ENCODE measurements around the gene MPZL2.

The MPZL2 gene

DNA sequence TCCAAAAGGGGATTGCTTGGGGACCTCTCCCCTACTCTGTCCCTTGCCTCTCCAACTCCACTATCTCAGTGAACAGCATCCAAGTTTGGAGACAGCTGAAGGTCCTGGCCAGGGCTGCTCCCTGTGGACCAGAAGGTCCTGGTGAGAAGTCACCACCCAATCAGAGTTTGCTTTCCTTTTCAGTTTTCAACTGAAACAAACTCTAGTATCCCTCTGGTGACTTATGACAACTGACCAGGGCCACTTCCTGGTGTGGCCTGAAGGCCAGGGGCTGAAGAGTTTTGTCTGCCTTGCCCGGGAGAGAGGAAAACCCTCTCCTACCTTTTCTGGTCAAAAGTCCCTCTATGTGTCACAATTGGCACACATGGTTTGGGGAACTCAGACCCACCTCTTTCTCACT lies 44.4 kb downstream of the MPZL2 start:
- no peak for DNase-seq (ENCODE audit: low read depth in 3 of 3)

DNA sequence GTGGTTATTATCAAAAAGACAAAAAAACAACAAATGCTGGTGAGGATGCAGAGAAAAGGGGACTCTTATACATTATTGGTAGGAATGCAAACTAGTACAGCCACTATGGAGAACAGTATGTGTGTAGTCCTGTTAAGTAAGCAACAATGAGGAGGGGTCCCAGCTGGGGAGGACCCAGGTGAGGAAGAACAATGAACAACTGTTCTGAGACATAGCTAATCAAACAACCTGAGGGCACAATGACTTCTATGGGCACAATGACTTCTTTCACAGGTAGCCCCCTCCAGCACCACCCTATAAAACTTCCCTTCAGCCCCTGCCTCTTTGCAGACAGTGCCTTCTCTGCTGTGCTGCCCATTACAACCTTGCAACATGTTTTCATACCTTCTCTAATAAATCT lies 44.9 kb downstream of the MPZL2 start:
- no peak for DNase-seq (ENCODE audit: low read depth in 3 of 3)

DNA sequence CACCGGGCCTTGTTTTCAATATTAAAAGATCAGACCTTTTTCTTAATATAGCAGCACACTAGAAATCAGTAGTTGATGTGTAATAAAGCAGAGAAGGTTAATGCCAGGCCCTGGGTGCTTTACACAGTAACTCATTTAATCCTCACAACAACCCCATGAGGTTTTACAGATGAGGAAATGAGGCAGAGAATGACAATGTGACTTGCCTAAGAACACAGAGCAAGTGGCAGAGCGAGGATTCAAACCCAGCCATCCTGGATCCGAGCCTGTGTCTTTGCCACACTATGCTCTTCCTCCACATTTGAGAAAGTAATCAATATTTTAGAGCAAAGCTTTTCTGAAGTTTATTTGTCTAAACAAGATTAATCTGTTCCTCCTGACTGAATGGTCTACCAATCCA lies 46.5 kb downstream of the MPZL2 start:
- DNase-seq (ENCODE audit: low read depth in 3 of 3): no peak

DNA sequence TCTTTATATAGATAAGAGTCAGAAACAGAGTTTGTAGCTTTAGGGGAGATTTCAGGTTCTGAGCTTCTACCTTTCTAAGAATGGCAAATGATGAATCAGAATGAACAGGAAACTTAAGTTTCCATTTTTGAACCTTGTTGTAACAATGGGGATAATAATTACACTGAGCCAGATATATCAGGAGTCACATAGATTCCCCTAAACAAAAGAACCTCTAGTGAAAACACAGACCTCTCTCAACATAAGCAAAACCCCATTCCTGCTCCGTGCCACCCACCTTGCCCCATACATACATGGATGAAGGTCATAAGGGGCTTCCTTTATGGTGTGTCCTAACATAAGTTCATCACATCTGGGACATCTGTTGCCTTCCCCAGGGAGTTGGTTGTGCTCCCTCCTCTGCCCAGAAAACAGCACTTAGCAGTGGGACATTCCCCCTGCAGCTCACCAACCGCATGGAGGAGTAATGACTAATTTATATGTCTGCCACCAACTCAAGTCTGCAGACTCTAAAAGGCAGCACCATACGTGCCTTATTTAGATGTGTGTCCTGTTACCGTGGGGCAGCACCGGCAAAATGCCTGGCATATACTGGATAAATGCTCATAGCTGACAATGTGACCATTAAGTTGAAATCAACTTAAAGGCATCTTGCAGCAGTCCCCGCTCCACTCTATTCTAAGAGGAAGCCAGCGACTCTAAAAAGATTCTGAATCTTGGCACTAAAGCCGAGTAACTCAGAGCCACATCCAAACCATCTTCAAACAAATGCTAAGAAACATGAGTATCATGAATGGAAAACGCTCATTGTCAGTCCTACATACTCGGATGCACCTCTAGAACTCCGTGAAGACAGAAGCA lies 47.2 kb downstream of the MPZL2 start:
- peak in 1 of 3 experiments; percentile 48 for DNase-seq (ENCODE audit: low read depth in 3 of 3)

DNA sequence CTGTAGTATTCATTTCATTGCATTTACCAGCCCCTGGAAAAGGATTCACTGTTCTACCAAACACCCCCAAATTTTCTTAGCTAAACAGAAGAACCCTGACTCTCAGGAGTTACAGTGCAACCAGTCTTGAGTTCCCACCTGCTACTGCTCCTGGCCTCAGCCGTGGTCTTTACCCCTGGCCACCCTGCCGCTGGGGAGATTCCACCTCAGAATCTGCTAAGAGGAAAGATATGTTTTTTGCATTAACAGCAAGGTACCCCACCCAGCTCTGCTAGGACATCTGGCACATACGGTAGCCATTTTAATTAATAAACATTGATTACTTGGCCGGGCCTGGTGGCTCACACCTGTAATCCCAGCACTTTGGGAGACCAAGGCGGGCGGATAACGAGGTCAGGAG lies 48.3 kb downstream of the MPZL2 start:
- no peak for DNase-seq (ENCODE audit: low read depth in 3 of 3)

DNA sequence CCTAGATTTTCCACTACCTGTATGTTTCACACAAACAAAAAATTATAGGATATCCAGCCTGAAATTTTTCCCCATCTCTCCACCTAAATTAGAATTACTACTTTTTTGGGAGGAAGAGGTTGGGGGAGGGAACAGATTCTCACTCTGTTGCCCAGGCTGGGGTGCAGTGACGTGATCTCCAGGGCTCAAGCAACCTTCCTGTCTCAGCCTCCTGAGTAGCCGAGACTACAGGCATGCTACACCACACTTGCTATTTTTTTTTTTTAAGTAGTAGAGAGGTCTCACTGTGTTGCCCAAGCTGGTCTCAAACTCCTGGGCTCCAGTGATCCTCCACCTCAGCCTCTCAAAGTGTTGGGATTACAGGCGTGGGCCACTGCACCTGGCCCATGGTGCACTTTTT lies 48.8 kb downstream of the MPZL2 start:
- no peak for DNase-seq (ENCODE audit: low read depth in 3 of 3)

DNA sequence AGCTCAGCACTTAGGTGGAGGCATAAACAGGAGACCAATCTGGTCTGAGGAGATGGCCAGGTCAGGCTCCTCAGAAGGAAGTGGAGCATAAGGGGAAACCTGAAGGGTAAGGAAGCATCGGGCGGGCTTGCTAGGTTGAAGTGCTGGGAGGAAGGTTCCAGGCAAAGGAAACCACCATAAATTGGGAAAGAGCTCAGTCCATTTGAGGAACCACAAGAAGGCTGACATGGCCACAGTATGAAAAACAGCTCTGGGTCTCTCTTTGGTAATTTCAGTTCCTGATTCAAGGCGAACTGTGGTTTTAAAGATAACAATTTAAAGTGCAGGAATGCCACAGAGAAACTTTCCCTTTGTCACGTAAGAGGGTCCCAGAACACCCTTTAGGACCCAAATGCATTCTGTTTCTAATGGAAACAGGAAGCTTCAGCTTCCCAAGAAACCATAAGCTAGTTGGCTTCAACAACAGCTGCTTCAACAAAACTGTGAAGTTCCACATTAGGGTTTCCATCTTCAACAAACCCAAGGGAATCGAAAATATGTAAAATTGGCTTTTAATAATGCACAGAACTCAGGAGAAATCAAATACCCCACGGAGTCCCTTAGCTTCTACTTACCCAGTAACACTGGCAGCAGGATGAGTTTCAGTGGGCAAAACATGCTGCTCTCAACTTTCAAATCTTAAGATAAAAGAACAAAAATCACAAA lies 49.7 kb downstream of the MPZL2 start:
- DNase-seq (ENCODE audit: low read depth in 3 of 3): no peak

DNA sequence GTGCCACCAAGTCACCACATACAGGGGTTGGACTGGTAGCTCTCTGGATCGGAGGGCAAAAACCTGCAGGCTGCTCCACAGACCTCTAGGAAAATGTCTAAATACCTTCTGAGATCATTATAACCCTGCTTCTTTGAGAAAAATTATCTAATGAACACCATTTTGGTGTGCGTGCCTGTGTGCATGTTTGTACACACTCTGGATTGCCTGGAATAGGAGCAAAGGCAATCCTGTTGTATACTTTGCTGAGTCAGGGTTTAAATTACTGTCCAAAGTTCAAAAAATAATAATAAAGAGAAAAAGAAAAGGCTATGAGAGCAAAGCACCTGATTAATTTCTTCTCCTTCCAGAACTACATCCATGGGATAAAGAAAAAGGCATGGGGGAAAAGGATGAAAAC lies 50.3 kb downstream of the MPZL2 start:
- DNase-seq (ENCODE audit: low read depth in 3 of 3): no peak

DNA sequence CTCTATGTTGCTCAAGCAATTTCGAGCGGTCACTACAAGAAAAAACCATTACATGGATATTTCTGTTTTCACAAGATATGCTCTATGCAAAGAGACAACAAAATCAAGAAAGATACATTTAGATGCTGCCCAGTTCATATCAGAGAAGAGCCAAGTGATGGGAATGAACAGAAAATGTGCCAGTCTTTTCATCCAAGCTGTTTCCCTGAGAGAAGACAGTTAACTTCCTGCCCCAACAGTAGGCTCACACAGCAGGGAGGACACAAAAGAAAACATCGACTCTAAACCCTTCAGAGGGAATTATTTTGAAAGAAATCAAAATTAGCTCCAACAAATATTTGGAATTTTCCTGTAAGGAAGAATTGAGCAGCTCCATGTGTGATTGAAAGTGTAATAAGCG lies 50.9 kb downstream of the MPZL2 start:
- no peak for DNase-seq (ENCODE audit: low read depth in 3 of 3)

DNA sequence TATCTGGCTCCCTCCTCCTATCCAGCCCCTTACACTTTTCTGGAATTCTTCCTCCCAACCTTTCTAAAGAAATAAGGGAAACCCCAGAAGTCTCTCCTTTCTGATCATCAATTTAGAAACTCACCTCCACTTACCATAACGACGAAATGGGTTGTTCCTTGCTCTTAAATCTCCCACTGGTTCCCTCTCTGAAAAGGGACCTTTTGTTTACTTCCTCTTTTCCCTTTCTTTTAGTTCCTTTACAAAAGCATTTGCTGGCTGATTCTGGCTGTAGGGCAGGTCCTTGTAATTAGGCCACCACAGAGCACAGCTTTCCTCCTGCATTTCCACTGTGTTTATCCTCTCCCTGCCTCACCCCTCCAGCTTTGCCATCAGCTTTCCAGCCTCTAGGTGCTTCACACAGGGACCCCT lies 51.3 kb downstream of the MPZL2 start:
- no peak for DNase-seq (ENCODE audit: low read depth in 3 of 3)

DNA sequence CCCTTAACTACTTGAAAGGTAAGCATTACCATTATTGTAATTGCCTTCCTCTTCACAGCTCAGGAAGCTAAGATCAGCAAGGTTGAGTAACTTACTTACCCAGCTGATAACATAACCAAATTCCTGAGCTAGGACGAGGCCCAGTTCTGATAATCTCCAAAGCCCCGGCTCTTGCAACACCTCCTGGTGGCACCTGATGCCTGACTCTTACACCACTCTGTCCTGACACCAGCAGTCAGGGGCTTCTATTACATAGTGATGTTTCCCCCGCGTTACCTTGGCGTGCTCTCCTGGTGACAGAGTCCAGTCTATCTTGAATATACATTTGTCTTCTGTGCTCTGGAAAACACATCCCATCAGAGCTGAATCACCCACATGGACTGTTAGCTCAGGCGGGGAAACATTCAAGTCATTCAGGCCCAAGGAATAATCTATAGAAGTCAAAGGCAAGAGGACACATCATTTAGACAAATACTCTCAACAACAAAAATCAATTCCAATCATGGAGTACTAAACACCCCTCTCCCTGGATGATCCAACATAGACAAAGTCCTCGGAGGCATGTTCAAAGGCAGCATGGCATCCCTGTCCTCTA lies 51.9 kb downstream of the MPZL2 start:
- no peak for DNase-seq (ENCODE audit: low read depth in 3 of 3)

DNA sequence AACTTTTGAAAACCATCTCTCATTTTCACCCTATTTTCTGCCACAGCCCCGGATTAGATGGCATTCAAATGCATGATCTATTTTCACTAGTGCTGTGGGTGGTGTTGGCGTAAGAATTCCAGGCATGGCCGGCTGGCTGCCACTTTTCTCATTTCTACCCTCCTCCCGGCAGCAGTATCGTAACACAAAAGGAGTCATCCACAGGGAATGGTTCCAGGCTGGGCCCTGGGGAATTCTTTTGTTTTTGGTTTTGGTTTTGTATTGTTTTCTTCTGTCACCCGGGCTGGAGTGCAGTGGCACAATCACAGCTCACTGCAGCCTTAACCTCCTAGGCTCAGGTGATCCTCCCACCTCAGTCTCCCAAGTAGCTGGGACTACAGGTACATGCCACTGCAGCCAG lies 53.1 kb downstream of the MPZL2 start:
- no peak for DNase-seq (ENCODE audit: low read depth in 3 of 3)

DNA sequence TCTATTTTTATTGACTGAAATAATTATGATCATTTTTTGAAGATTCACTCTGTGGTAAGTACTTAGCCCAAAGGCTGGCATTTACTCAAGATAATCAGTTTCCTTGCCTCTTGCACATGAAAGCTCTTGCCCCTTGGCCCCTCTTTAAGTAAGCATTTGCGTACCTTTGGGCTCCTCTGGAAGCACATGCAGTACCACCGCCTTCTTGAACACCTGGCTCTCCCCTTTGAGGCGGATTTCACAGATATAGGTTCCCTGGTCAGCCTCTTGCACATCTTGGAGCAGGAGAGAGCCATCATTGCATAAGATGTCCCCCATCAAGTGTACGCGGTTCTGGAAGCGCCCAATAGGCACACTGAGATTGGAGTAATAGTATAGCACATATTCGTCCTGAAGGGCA lies 53.8 kb downstream of the MPZL2 start:
- DNase-seq (ENCODE audit: low read depth in 3 of 3): no peak

DNA sequence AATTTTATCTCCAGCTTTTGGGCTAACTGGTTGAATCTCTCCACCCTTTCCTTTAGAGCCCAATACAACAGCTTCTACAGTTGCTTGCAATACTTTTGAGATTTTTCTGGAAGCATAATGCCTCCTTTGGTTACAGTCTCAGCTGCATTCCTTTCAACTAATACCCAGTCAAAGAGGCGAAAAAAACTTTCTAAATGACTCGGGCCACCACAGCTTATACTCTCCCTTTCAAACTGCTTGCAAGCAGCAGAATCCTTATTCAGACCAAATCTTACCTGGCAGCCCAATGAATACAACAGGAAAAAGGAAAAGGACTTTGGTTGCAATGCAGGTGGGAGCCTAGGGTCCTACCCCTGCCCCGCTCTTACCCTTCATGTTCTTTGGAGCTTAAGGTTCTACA lies 55.1 kb downstream of the MPZL2 start:
- no peak for DNase-seq (ENCODE audit: low read depth in 3 of 3)

DNA sequence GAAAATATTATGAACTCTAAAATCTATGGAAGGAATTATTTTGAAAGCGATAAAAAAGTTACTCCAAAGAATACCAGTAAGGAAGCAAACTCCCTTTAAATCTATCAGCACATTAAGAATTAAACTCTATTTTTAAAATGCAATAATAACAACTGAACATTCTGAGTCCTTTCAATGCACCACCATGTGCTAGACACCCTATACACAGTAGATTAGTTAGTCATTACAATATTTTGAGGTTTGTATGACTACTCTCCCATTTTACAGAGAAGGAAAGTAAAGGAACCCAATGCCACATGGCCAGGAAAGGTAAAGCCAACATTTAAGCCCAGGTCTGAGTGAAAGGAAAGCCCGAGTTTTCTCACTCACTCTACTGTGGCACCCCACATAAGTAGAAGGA lies 57.0 kb downstream of the MPZL2 start:
- DNase-seq (ENCODE audit: low read depth in 3 of 3): no peak

DNA sequence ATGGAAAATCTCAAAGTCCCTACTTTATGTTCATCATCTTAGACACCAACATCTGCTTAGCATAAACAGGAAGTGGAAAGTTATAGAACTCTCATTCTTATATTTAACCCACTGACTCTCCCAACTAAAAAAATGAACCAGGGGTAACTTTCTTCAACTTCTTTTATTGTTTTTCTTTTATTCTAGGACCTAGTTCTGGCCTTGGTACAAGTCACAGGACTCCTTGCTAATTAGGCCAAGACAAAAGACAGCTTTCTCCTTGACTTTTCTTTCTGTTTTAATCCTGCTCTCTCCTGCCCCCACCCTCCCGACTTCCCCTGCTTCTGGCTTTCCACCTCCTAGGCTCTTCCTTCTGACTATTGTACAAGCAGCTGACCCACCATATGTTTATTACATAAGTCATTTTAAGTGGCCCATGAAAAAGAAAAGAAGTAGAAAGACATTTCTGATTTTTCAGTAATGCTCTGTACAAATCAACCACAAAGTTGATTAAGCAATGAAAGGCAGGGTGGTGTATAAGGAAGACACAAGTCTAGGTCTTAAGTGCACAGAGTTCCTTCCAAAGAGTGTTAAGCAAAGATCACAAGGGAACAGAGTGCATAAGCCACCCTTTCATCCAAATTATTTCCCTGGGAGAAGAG lies 57.6 kb downstream of the MPZL2 start:
- DNase-seq (ENCODE audit: low read depth in 3 of 3): no peak

DNA sequence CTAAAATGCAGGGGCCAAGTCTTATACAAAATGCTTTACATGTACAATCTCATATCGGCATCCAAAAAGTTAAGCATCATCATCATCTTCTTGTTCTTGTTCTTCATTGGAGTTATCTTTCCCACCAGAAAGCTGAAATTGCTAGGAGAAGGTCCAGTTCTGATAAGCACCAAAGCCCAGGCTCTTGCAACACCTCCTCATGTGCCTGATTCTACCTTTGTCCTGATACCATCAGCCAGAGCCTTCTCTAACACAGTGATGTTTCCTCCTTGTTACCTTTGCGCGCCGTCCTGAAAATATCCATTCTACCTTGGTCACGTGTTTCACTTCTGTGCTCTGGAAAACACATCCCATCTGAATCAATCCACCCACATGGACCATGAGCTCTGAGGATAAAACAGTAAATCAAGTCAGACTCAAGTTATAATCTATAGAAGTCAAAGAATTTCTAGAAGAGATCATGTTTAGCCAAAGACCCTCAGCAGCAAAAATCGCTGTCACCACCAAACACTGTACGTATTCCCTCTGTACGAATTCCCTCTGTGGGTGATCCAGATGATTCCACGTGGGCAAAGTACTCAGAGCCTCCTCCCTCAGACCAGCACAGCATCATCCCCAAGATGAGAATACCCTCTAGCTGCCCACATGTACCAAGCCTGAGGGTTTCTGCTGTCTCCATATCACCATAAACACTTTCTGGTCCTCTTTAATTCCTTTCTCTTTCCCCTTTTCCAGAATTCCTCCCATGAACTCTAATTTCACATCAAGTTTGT lies 58.3 kb downstream of the MPZL2 start:
- no peak for DNase-seq (ENCODE audit: low read depth in 3 of 3)

Measured in stimulated activated CD4-positive, alpha-beta T cell treated with anti-CD3 and anti-CD28 coated beads, TNF-alpha, amount 100 ng/mL, for 4 hours (primary cell).